PC-9 (cell line): ENCODE measurements around the gene THSD1.

Source experiments
- EZH2 ChIP-seq: fragments of 200-600 bp; sonication (generic); IDR thresholded peaks from 2 replicates; pipeline ENCODE4 v1.8.0; 2017; ENCODE audit warnings: antibody characterized with exemption, low read depth
- TF ChIP-seq, protein P1 (sequence below): fragments of 200-600 bp; sonication (generic); conservative IDR thresholded peaks from 2 replicates; pipeline ENCODE4 v1.6.1; 2017; ENCODE audit warnings: mixed run types, antibody characterized with exemption, mild to moderate bottlenecking, moderate library complexity

- TF ChIP-seq, protein P1, sequence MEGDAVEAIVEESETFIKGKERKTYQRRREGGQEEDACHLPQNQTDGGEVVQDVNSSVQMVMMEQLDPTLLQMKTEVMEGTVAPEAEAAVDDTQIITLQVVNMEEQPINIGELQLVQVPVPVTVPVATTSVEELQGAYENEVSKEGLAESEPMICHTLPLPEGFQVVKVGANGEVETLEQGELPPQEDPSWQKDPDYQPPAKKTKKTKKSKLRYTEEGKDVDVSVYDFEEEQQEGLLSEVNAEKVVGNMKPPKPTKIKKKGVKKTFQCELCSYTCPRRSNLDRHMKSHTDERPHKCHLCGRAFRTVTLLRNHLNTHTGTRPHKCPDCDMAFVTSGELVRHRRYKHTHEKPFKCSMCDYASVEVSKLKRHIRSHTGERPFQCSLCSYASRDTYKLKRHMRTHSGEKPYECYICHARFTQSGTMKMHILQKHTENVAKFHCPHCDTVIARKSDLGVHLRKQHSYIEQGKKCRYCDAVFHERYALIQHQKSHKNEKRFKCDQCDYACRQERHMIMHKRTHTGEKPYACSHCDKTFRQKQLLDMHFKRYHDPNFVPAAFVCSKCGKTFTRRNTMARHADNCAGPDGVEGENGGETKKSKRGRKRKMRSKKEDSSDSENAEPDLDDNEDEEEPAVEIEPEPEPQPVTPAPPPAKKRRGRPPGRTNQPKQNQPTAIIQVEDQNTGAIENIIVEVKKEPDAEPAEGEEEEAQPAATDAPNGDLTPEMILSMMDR, result no peak
- no peak for TF ChIP-seq EZH2
These were observed 49.7 kb upstream of the THSD1 start for GRCh38 chr13:52455677-52456041.
